K562 (cell line): Measurements from ENCODE around the gene PTPRU. TPM values are rescaled to one million over a fixed set of nuclear protein-coding genes. Genes with fewer than 3 reads are reported as not detected.

Experiments
- BCL6 ChIP-seq: fragments of 250-450 bp; sonication (Bioruptor Pico); IDR thresholded peaks from 2 replicates; pipeline ENCODE4 v1.4.0; 2020
- BCOR ChIP-seq: fragments of 450-650 bp; IDR thresholded peaks from 2 replicates; pipeline ENCODE4 v1.6.1; 2016
- C11orf30 ChIP-seq: fragments of 450-650 bp; IDR thresholded peaks from 2 replicates; pipeline ENCODE4 v1.6.1; 2016; ENCODE audit warnings: low read depth, mild to moderate bottlenecking
- CAMTA2 ChIP-seq: fragments of 250-450 bp; sonication (Bioruptor Pico); conservative IDR thresholded peaks from 2 replicates; pipeline ENCODE4 v1.5.1; 2022
- CBX3 ChIP-seq, 2 experiments: IDR thresholded peaks; 1 replicate in 1 of 2; 2 replicates in 1 of 2; pipeline ENCODE4 v1.6.1; 2012; ENCODE audit warnings: inconsistent platforms in 2 of 2, low read length in 2 of 2, borderline replicate concordance in 1 of 2, control low read depth in 1 of 2
- CBX5 ChIP-seq: IDR thresholded peaks from 2 replicates; pipeline ENCODE4 v1.6.1; 2014; ENCODE audit warnings: low read depth, borderline replicate concordance
- CCNT2 ChIP-seq: IDR thresholded peaks from 2 replicates; pipeline ENCODE4 v1.6.1; 2011; ENCODE audit warnings: borderline replicate concordance, low read depth, mild to moderate bottlenecking, moderate library complexity, mixed read lengths, low read length; ENCODE audit not compliant: insufficient read length; ENCODE audit errors: extremely low read depth
- CREB5 ChIP-seq: fragments of 250-450 bp; sonication (Bioruptor Pico); IDR thresholded peaks from 2 replicates; pipeline ENCODE4 v1.5.0; 2020; ENCODE audit warnings: mild to moderate bottlenecking
- ELF2 ChIP-seq: fragments of 250-450 bp; sonication (Bioruptor Pico); IDR thresholded peaks from 2 replicates; pipeline ENCODE4 v1.5.0; 2021; ENCODE audit warnings: mild to moderate bottlenecking
- FOXP1 ChIP-seq: sonication (generic); formaldehyde crosslinking; IDR thresholded peaks from 2 replicates; pipeline ENCODE4 v1.8.0; 2022; ENCODE audit warnings: mild to moderate bottlenecking, missing genetic modification reagents
- GABPB1 ChIP-seq: sonication (generic); formaldehyde crosslinking; IDR thresholded peaks from 2 replicates; pipeline ENCODE4 v1.8.0; 2022; ENCODE audit warnings: mild to moderate bottlenecking, missing genetic modification reagents
- HEY1 ChIP-seq: fragments of 250-450 bp; sonication (Bioruptor Pico); IDR thresholded peaks from 2 replicates; pipeline ENCODE4 v1.5.0; 2020; ENCODE audit warnings: mild to moderate bottlenecking, moderate library complexity, borderline replicate concordance
- KDM1A ChIP-seq, 2 experiments: fragments of 450-650 bp; IDR thresholded peaks; 2 replicates each; pipeline ENCODE4 v1.6.1; 2016; ENCODE audit warnings: mild to moderate bottlenecking in 2 of 2
- LEF1 ChIP-seq: fragments of 450-650 bp; IDR thresholded peaks from 2 replicates; pipeline ENCODE4 v1.6.1; 2016; ENCODE audit warnings: mild to moderate bottlenecking
- PRPF4 ChIP-seq: fragments of 200-400 bp; formaldehyde crosslinking; IDR thresholded peaks from one replicate; pipeline ENCODE4 v1.6.1; 2017; ENCODE audit warnings: low read length, low read depth, mild to moderate bottlenecking; ENCODE audit not compliant: insufficient read depth, poor library complexity, severe bottlenecking
- RBBP5 ChIP-seq: fragments of 200-600 bp; sonication (generic); IDR thresholded peaks from 2 replicates; pipeline ENCODE4 v1.6.1; 2012; ENCODE audit warnings: borderline replicate concordance, mild to moderate bottlenecking, low read length, control low read depth, inconsistent platforms; ENCODE audit not compliant: insufficient read depth, poor library complexity, severe bottlenecking
- SUPT5H ChIP-seq: fragments of 450-650 bp; IDR thresholded peaks from 2 replicates; pipeline ENCODE4 v1.6.1; 2016
- TAL1 ChIP-seq: fragments of 450-650 bp; IDR thresholded peaks from 2 replicates; pipeline ENCODE4 v1.6.1; 2016; ENCODE audit warnings: mild to moderate bottlenecking
- TBL1XR1 ChIP-seq, 2 experiments: IDR thresholded peaks; 2 replicates each; pipeline ENCODE4 v1.6.1; 2012; ENCODE audit warnings: improper control_type of control experiment in 2 of 2, low read length in 2 of 2, mild to moderate bottlenecking in 1 of 2
- TCF15 ChIP-seq: fragments of 250-450 bp; sonication (Bioruptor Pico); IDR thresholded peaks from 2 replicates; pipeline ENCODE4 v1.8.0; 2022; ENCODE audit warnings: moderate library complexity, mild to moderate bottlenecking, inconsistent platforms
- THRA ChIP-seq: fragments of 450-650 bp; IDR thresholded peaks from 2 replicates; pipeline ENCODE4 v1.6.1; 2017; ENCODE audit warnings: mild to moderate bottlenecking, moderate library complexity
- ZBTB7A ChIP-seq: IDR thresholded peaks from 2 replicates; pipeline ENCODE4 v1.6.1; 2011; ENCODE audit warnings: low read depth, mild to moderate bottlenecking, low read length, moderate library complexity, borderline replicate concordance; ENCODE audit not compliant: control insufficient read depth
- ZBTB8A ChIP-seq: fragments of 450-650 bp; IDR thresholded peaks from 2 replicates; pipeline ENCODE4 v1.6.1; 2018; ENCODE audit warnings: mild to moderate bottlenecking, moderate library complexity; ENCODE audit not compliant: partially characterized antibody
- ZNF224 ChIP-seq: sonication (generic); formaldehyde crosslinking; IDR thresholded peaks from 2 replicates; pipeline ENCODE4 v1.8.0; 2022; ENCODE audit warnings: mild to moderate bottlenecking, missing genetic modification reagents
- ZNF280B ChIP-seq: fragments of 250-450 bp; sonication (Bioruptor Pico); IDR thresholded peaks from 2 replicates; pipeline ENCODE4 v1.5.1; 2021; ENCODE audit warnings: mild to moderate bottlenecking
- polyA plus RNA-seq, 8 experiments: library from polyadenylated mRNA; depleted of rRNA in 4 of 8; stranded (reverse) in 5 of 8; unstranded in 3 of 8; fragments of >200 nt; fragmentation: Nextera tagmentation in 2 of 8; fragmentation: Illumina TruSeq in 1 of 8; extraction: Ambion mirVana in 2 of 8; extraction: Trizol in 1 of 8; gene quantifications; 2 replicates each; pipeline versions ENCODE4 v1.2.1 to v1.2.3, GENCODE V29; 2011 to 2014; ENCODE audit warnings: inconsistent platforms in 1 of 8, missing spikeins in 1 of 8
- total RNA-seq, 7 experiments: library from RNA; depleted of rRNA in 6 of 7; stranded (reverse); fragments of >200 nt in 6 of 7; fragmentation: Illumina TruSeq in 2 of 7; extraction: Trizol in 2 of 7; gene quantifications; 2 replicates each; pipeline versions ENCODE4 v1.2.1 to v1.2.3, GENCODE V29; 2011 to 2021; ENCODE audit warnings: low replicate concordance in 1 of 7

PTPRU gene
- total and polyA plus RNA-seq, 9 of the 15 experiments (the other 6 are each of a cell fraction or from before 2014, with no cell fraction given) = 0.01 to 2.9 (median 1.0) TPM

GRCh38 chr1:29251164-29252124, 15.1 kb downstream of the PTPRU start (continued):
- TF ChIP-seq ZBTB8A = no peak
- TF ChIP-seq HEY1 = no peak
- no peak for TF ChIP-seq ZBTB7A
- no peak for TF ChIP-seq RBBP5
- no peak for TF ChIP-seq CBX3 (IDR thresholded peaks at IDR 0.05; ENCODE audit: borderline replicate concordance in 1 of 2, low read length in 2 of 2)
- no peak for TF ChIP-seq LEF1
- peak; percentile 85 for TF ChIP-seq BCOR
- no peak for TF ChIP-seq CAMTA2 (CRISPR knock-in tag)
- no peak for TF ChIP-seq THRA
- TF ChIP-seq CREB5 = no peak
- no peak for TF ChIP-seq BCL6
- TF ChIP-seq ZNF280B (CRISPR knock-in tag) = no peak
- TF ChIP-seq TCF15 = no peak
- TF ChIP-seq GABPB1 (CRISPR knock-in tag) = no peak
- TF ChIP-seq CCNT2 = no peak
- no peak for TF ChIP-seq CBX5
- peak; percentile 34 to 45; a peak in 2 of 4 replicates for TF ChIP-seq KDM1A (IDR thresholded peaks at IDR 0.05)
- TF ChIP-seq TBL1XR1 (IDR thresholded peaks at IDR 0.05; ENCODE audit: low read length in 2 of 2) = no peak
- TF ChIP-seq PRPF4 = no peak
- TF ChIP-seq ZNF224 (CRISPR knock-in tag) = no peak
- TF ChIP-seq C11orf30 = no peak
- TF ChIP-seq ELF2 = no peak
- TF ChIP-seq SUPT5H = no peak
- TF ChIP-seq TAL1 = no peak
- no peak for TF ChIP-seq FOXP1
